Neural progenitor cell (in vitro differentiated cells): Measurements from ENCODE around the gene WDR48. TPM values are rescaled to one million over a fixed set of nuclear protein-coding genes. Genes with fewer than 3 reads are reported as not detected.

ENCODE experiments used
- DNase-seq: peaks from one replicate; pipeline ENCODE4 v3.0.0-alpha.2; 2016; ENCODE audit warnings: low spot score
- H2AFZ ChIP-seq: fragments of 200-600 bp; sonication (generic); replicated peaks from 2 replicates; pipeline ENCODE4 v1.6.1; 2016; ENCODE audit warnings: antibody characterized with exemption
- H3F3A ChIP-seq: fragments of 200-600 bp; sonication (generic); 2 replicates; pipeline ENCODE4 v1.6.1; 2016; ENCODE audit warnings: antibody characterized with exemption, low read depth
- H3K27ac ChIP-seq: fragments of 200-600 bp; sonication (generic); 2 replicates; pipeline ENCODE4 v1.5.1; 2016; ENCODE audit warnings: mild to moderate bottlenecking
- H3K27me3 ChIP-seq: fragments of 200-600 bp; sonication (generic); 2 replicates; pipeline ENCODE4 v1.6.1; 2016; ENCODE audit warnings: mild to moderate bottlenecking, moderate library complexity
- H3K36me3 ChIP-seq: fragments of 200-600 bp; sonication (generic); 2 replicates; pipeline ENCODE4 v1.5.1; 2016
- H3K4me1 ChIP-seq: fragments of 200-600 bp; sonication (generic); 2 replicates; pipeline ENCODE4 v1.6.1; 2016; ENCODE audit warnings: mixed run types
- H3K4me2 ChIP-seq: fragments of 200-600 bp; sonication (generic); 2 replicates; pipeline ENCODE4 v1.6.1; 2016
- H3K4me3 ChIP-seq: fragments of 200-600 bp; sonication (generic); 2 replicates; pipeline ENCODE4 v1.5.1; 2016
- H3K79me2 ChIP-seq: fragments of 200-600 bp; sonication (generic); 2 replicates; pipeline ENCODE4 v1.6.1; 2016; ENCODE audit warnings: low read depth
- H3K9ac ChIP-seq: fragments of 200-600 bp; sonication (generic); 2 replicates; pipeline ENCODE4 v1.6.1; 2016
- H3K9me3 ChIP-seq: fragments of 200-600 bp; sonication (generic); 2 replicates; pipeline ENCODE4 v1.5.1; 2016; ENCODE audit warnings: low read depth
- H4K20me1 ChIP-seq: fragments of 200-600 bp; sonication (generic); 2 replicates; pipeline ENCODE4 v1.6.1; 2016; ENCODE audit warnings: low read depth
- H3K27ac Mint-ChIP-seq: 3 replicates; pipeline ENCODE4 v1.8.0; 2021; ENCODE audit warnings: mixed read lengths
- H3K27me3 Mint-ChIP-seq: 2 replicates; pipeline ENCODE4 v1.8.0; 2022; ENCODE audit warnings: low read depth, mild to moderate bottlenecking, inconsistent platforms, moderate library complexity, mixed read lengths; ENCODE audit not compliant: insufficient read depth
- H3K36me3 Mint-ChIP-seq: 3 replicates; pipeline ENCODE4 v1.8.0; 2021; ENCODE audit warnings: mixed read lengths
- H3K4me1 Mint-ChIP-seq: 3 replicates; pipeline ENCODE4 v1.8.0; 2021; ENCODE audit warnings: mixed read lengths
- H3K4me3 Mint-ChIP-seq: 3 replicates; pipeline ENCODE4 v1.8.0; 2021; ENCODE audit warnings: mild to moderate bottlenecking, moderate library complexity, mixed read lengths
- H3K9me3 Mint-ChIP-seq: 3 replicates; pipeline ENCODE4 v1.8.0; 2020; ENCODE audit warnings: mixed read lengths
- CTCF ChIP-seq: fragments of 200-600 bp; sonication (generic); IDR thresholded peaks from 2 replicates; pipeline ENCODE4 v1.5.1; 2017; ENCODE audit warnings: antibody characterized with exemption, mild to moderate bottlenecking
- EZH2 ChIP-seq: fragments of 200-600 bp; sonication (generic); IDR thresholded peaks from 2 replicates; pipeline ENCODE4 v1.6.1; 2017; ENCODE audit warnings: antibody characterized with exemption, mild to moderate bottlenecking, moderate library complexity
- EZH2phosphoT487 ChIP-seq: fragments of 200-600 bp; sonication (generic); IDR thresholded peaks from 2 replicates; pipeline ENCODE4 v1.6.1; 2017; ENCODE audit warnings: antibody characterized with exemption
- total RNA-seq: library from RNA; depleted of rRNA; stranded (reverse); fragments of >200 nt; gene quantifications from 2 replicates; pipeline ENCODE4 v1.2.3, GENCODE V29; 2015; ENCODE audit warnings: low replicate concordance

WDR48 gene
- total RNA-seq, 1 donor from 2014 or later, result 127 TPM

GRCh38 chr3:39013289-39013688 lies 38.5 kb upstream of the WDR48 start:
- TF ChIP-seq CTCF (no peak), EZH2phosphoT487 (no peak), EZH2 (no peak)
- H3K27ac Mint-ChIP-seq, result no peak overlapping the region
- peaks cover 3% of the 10 kb centered on the region for H3K27me3 Mint-ChIP-seq

GRCh38 chr3:39013921-39014509 lies 37.8 kb upstream of the WDR48 start:
- TF ChIP-seq CTCF, result no peak
- TF ChIP-seq EZH2phosphoT487, result no peak
- no peak for TF ChIP-seq EZH2
- H2AFZ ChIP-seq, result peak overlapping the region; percentile 77
- H3K9me3 Mint-ChIP-seq, result no peaks in the 10 kb centered on the region

More at GRCh38 chr3:39013289-39013688, 38.5 kb upstream of the WDR48 start:
- Histone ChIP-seq H3K27ac (no peak overlapping the region), H3K4me2 (no peak overlapping the region), H2AFZ (peak overlapping the region; percentile 77), H3K27me3 (no peaks in the 10 kb centered on the region), H3K9me3 (no peaks in the 10 kb centered on the region), H3K36me3 (no peaks in the 10 kb centered on the region), H3K79me2 (no peaks in the 10 kb centered on the region), H3K9ac (no peak overlapping the region), H3K4me3 (no peak overlapping the region), H3K4me1 (peaks cover 7% of the 10 kb centered on the region), H3F3A (no peaks in the 10 kb centered on the region), H4K20me1 (no peaks in the 10 kb centered on the region)
- peaks cover 4% of the 10 kb centered on the region for H3K4me1 Mint-ChIP-seq
- no peaks in the 10 kb centered on the region for H3K36me3 Mint-ChIP-seq
- DNase-seq, result peak; percentile 25
- no peaks in the 10 kb centered on the region for H3K9me3 Mint-ChIP-seq
- H3K4me3 Mint-ChIP-seq, result no peak overlapping the region

DNA sequence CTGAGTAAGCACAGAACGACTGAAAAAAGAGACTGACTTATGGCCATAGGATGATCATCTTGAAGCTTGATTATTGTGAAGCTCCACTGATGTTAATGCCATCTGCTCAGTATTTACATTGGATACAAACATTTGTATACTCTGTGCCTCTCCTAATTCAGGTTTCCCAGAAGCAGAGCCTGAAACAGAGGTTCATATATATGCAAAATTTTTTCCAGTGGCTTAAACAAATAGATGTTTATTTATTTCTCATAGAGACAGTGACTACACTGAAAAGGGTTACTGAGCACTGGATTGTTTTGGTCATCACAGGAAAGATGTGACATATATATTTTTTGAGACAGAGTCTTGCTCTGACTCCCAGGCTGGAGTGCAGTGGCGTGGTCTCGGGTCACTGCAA lies 36.4 kb upstream of the WDR48 start:
- DNase-seq, result no peak
- peaks cover 3% of the 10 kb centered on the region for H3K27me3 Mint-ChIP-seq
- H3K4me3 Mint-ChIP-seq, result no peak overlapping the region
- Histone ChIP-seq H3K4me3 (no peak overlapping the region), H3K9ac (no peak overlapping the region), H3K27ac (no peak overlapping the region), H2AFZ (no peak overlapping the region), H3K27me3 (no peaks in the 10 kb centered on the region), H3K9me3 (no peaks in the 10 kb centered on the region), H3K79me2 (no peaks in the 10 kb centered on the region), H3K4me1 (peaks cover 7% of the 10 kb centered on the region), H3K36me3 (no peaks in the 10 kb centered on the region), H3F3A (no peaks in the 10 kb centered on the region), H3K4me2 (no peak overlapping the region), H4K20me1 (no peaks in the 10 kb centered on the region)
- H3K36me3 Mint-ChIP-seq, result no peaks in the 10 kb centered on the region
- peaks cover 4% of the 10 kb centered on the region for H3K4me1 Mint-ChIP-seq
- H3K9me3 Mint-ChIP-seq, result no peaks in the 10 kb centered on the region
- no peak overlapping the region for H3K27ac Mint-ChIP-seq
- TF ChIP-seq EZH2phosphoT487 (no peak), CTCF (no peak), EZH2 (no peak)

More at GRCh38 chr3:39013921-39014509, 37.8 kb upstream of the WDR48 start:
- Mint-ChIP-seq H3K36me3 (no peaks in the 10 kb centered on the region), H3K4me1 (peaks cover 4% of the 10 kb centered on the region), H3K4me3 (no peak overlapping the region), H3K27ac (no peak overlapping the region), H3K27me3 (peaks cover 3% of the 10 kb centered on the region)
- Histone ChIP-seq H3K79me2 (no peaks in the 10 kb centered on the region), H3K4me1 (peaks cover 7% of the 10 kb centered on the region), H3K9ac (no peak overlapping the region), H3F3A (no peaks in the 10 kb centered on the region), H3K4me2 (no peak overlapping the region), H3K27me3 (no peaks in the 10 kb centered on the region), H3K36me3 (no peaks in the 10 kb centered on the region), H4K20me1 (no peaks in the 10 kb centered on the region), H3K27ac (no peak overlapping the region), H3K4me3 (no peak overlapping the region), H3K9me3 (no peaks in the 10 kb centered on the region)
- no peak for DNase-seq
